Right lung (tissue), 5 donors: ENCODE measurements around the gene FBLIM1. TPM values are rescaled to one million over a fixed set of nuclear protein-coding genes. Genes with fewer than 3 reads are reported as not detected.

Experiments used
- DNase-seq, 2 donors: peaks; one replicate each; pipeline ENCODE4 v3.0.0-alpha.2; 2013
- polyA plus RNA-seq, 5 donors: library from polyadenylated mRNA; unstranded; fragments of 120-200 nt; gene quantifications; one replicate each; pipeline versions ENCODE4 v1.2.1 to v1.2.3, GENCODE V29; 2013; ENCODE audit warnings: inconsistent platforms in 1 of 5, low replicate concordance in 1 of 5; ENCODE audit not compliant: insufficient read length in 5 of 5, insufficient read depth in 1 of 5

FBLIM1 gene
- polyA plus RNA-seq, 5 donors, result 49.8 to 97.0 (median 72.9) TPM

DNA sequence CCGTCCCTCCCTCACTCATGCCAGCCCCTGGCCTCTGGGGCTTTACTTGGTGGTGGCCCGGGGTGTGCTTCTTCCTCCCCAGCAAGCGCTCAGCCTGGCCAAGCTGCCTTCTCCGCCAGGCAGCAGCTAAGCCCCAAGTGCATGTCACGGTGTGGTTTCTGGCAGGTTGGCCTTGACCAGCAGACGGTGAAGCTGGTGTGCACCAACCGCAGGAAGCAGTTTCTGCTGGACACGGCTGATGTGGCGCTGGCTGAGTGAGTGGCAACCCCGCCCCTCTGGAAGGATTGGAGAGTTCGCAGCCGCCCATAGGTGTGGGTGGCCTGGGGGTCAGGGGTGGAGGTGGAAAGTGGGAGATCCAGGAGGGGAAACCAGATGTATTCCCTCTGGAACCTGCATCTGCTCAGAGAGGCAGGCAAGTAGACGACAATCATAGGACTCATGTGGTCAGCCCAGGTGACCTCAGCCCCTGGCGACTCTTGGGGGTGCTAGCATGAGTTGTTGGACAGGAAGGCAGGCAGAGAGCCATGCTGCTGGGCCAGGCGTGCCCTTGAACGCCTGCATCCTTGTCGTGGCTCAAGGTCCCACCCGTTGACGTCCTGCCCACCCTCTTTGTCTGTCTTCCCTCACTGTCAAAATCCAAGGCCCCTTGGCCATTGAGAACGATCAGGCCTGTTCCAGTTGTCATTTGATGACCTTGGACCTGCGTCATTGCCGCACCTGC is 29.5 kb upstream of the FBLIM1 start:
- no peak for DNase-seq

DNA sequence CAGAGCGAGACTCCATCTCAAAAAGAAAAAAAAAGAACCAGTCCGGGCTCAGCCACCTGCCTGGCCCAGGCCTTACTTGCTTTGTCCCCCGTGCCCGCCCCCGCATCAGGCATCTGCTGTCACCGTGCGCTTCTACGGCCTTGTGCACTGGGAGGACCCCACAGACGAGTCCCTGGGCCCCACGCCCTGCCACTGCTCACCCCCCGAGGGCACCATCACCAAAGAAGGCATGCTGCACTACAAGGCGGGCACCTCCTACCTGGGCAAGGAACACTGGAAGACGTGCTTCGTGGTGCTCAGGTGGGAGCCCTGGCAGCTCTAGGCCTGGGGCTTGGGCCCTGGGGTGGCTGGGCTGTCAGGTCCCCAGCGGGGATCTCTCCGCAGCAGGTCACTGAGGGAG is 28.2 kb upstream of the FBLIM1 start:
- no peak for DNase-seq

DNA sequence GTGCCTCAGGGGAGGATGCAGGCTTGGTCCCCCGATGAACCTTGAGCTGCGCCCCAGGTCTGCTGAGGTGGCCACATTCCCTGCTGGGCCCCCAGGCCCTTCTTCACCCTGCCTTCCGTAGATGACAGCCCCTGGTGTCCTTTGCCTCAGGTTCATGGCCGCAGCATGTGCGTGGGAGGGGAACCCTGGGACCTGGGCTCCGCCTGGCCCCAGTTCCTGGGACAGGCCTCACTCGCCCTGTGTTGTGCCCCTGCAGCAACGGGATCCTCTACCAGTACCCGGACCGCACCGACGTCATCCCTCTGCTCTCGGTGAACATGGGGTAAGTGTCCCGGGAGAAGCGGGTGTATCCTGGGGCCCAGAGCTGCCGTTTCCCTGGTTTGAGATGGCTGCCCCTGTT is 27.7 kb upstream of the FBLIM1 start:
- DNase-seq, result no peak

DNA sequence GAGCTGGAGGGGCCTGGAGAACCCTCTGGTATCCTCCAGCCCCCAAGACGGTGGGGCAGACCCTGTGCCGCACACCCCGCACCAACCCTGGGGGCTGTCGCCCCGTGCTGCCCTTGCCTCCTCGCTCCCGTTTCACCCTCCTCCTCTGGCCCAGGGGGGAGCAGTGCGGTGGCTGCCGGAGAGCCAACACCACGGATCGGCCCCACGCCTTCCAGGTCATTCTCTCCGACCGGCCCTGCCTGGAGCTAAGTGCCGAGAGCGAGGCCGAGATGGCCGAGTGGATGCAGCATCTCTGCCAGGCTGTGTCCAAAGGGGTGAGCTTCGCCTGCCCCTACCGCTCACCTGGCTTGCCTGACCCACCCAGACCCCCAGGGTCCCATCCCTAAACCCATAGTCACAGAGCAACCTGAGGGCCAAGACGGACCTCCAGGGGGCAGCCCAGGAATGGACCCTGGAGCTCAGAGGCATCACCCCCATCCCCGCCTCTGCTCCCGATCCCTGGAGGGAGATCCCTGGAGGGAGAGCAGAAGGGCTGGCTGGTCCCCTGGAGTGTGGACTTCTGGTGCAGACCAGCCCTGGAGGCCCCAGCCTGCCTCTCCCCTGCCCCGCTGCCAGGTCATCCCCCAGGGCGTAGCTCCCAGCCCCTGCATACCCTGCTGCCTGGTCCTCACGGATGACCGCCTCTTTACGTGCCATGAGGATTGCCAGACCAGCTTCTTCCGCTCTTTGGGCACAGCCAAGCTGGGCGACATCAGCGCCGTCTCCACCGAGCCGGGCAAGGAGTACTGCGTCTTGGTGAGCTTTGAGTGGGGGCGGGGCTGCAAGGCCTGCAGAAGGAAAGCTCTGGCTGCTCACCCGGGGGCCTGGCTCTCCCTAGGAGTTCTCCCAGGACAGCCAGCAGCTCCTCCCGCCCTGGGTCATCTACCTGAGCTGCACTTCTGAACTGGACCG is 26.6 kb upstream of the FBLIM1 start:
- DNase-seq, result no peak

DNA sequence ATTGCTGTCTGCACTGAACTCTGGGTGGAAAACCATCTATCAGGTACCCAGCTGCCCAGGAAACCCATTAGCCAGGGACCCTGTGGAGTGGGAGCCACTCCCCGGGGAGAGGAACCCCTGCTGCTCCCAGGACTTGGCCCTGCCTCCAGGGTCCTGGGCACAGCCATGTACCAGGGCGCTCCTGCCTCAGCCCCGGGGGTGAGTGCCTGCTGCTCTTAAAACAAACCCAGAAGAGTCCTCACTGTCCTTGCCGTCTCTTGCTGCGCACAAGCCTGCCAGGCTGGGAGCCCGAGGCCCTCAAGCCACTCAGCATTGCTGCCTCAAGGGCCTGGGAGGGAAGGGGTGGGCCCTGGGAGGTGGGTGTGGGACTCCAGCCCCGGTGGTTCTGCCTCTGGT is 25.9 kb upstream of the FBLIM1 start:
- DNase-seq, result no peak

DNA sequence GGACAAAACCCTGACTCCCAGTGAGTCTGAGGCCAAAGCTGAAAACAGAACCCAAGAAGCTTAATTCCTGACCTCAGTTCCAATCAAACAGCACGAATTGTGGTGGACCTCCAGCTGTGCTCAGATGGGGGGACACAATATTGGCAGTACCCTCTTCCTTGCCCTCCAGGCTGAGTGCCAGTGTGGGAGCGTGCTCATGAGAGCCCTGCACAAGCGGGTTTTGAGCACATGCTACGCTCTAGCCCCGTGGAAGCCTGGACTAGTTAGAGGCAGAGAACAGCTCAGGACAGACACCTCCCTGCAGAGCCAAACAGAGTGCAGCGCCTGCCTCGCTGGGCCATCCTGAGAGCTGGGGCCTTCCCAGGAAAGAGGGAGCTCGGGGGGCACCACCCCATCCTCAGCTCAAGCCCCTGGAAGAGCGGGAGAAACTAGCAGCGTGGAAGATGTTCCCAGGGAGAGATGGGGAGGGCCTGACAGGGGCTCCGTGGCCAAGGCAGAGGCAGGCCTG is 25.3 kb upstream of the FBLIM1 start:
- no peak for DNase-seq

DNA sequence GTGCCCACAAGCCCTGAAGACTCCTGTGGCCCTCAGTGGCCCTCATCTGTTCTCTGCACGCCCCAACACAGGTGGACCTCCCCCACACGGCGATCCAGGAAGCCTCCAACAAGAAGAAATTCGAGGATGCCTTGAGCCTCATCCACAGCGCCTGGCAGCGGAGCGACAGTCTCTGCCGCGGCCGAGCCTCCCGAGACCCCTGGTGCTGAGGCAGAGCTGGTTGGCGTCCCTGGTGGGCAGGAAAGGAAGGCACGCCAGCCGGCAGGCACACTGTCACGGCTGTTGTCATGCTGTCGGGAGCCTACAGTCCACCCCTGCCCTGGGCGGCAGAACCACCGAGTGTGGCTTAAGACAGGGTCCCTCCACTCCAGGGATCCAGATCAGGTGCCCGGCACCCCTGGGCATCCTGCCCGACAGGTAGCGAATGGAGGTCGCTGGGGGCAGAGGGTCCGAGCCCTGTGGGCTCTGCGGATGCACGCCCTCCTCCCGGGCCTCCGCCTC is 24.8 kb upstream of the FBLIM1 start:
- DNase-seq, result no peak

DNA sequence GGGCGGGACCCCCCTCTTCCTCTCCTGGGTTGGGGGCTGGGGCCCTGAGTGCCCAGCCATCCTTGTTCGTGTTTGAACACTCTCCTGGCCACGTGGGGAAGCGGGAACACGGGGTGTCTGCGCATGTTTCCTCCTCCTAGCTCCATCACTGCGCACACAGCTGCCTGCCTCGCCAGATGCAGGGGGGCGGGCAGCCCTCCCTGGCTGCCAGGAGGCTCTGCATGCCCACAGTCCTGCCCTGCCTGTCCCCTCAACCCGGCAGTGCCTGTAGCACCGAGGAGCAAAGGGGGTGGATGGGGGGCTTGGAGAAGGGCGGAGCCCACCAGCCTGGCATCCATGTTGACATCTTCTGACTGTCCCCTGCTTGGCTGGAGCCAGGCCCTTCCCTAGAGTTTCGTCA is 24.3 kb upstream of the FBLIM1 start:
- no peak for DNase-seq

DNA sequence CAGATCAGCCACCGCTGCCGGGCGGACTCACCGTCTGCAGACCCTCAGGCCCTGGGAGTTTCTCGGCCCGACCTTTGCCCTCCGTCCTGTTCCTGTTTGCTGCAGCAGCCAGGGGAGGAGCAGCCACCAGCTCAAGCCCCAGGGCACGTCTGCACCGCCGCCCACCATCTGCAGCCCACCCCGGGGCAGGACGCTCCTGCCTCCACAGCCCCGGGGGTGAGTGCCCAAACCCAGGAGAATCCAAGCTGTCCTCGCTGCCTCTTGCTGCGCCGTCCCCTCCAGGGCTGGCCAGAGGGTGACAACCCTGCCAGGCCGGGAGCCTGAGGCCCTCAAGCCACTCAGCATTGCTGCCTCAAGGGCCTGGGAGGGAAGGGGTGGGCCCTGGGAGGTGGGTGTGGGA is 23.7 kb upstream of the FBLIM1 start:
- no peak for DNase-seq

DNA sequence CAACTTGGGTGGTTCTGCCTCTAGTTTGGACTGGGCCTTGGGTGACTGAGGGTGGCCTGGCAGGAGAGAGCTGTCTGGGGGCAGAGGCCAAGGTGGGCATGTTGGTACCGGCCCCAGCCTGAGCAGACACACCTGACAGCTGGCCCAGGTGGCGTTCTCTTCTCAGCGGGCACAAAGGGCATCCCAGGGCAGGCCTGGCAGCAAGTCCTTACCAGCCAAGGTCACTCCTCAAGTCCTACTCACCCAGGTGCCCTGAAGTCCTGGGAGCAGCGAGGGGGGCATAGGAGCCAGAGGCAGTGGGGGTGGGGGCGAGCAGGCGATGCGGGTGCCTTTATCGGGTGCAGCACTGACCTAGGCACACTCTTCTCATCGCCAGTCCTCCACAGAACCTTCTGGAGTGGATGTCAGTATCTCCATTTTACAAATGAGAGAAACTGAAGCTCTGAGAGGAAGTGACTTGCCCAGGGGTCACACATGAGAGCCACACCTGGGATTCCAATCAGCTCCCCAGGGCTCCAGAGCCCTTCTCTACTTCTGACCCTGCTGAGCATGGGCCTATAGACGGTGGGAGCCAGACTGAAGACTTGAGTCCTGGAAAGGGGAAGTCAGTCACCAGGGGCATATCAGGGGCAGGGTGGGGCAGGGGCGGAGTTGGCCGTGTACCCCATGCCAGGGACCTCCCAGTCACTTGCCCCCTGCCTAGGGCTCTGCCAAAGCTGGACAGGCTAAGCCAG is 23.1 kb upstream of the FBLIM1 start:
- no peak for DNase-seq

DNA sequence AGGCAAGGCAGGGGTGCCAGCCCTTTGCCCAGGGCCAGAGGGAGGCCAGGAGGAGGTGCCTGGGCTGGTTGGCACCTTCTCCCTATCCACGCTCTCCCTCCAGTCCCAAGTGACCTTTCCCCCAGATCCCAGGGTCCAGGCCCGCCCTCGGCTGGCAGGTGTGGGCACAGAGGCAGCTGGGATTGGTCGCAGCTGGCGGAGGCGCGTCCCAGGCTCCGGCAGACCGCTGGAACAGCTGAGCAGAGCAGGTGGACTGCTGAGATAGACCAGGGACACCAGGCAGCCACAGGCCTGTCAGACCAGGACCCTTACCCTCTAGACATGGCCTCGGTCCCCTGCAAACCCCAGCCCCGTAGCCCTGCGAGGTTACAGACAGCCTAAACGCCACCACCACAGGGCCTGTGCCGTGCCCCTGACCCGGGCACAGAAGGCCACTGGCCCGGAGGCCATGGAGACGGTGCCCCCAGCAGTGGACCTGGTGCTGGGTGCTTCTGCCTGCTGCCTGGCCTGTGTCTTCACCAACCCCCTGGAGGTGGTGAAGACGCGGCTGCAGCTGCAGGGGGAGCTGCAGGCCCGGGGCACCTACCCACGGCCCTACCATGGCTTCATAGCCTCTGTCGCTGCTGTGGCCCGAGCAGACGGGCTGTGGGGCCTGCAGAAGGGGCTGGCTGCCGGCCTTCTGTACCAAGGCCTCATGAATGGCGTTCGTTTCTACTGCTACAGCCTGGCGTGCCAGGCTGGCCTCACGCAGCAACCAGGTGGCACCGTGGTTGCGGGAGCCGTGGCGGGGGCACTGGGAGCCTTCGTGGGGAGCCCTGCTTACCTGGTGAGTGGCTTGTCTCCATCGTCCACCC is 22.3 kb upstream of the FBLIM1 start, which contains the start of gene SLC25A34:
SLC25A34 (plus strand) TSS at position 221 of the 854 bp plus-strand sequence; CDS start at position 449, 228 bp downstream.
- no peak for DNase-seq

DNA sequence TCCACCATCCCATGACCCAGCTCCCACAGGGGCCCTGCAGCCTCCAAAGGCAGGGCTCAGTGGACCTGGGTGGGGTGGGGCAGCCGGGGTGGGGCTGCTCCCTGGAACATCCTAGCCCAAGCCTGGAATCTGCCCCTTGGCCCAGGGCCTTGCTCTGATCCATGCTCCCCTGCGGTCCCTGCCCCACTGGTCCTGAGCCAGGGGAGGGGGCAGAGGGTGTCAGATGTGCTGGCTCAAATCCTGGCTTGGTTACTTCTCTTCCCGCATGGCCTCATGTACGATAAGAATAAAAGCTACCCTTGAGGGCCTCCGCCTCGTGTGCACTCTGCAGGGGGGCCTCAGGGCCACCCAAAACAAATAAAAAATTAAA is 21.7 kb upstream of the FBLIM1 start:
- DNase-seq, result no peak

DNA sequence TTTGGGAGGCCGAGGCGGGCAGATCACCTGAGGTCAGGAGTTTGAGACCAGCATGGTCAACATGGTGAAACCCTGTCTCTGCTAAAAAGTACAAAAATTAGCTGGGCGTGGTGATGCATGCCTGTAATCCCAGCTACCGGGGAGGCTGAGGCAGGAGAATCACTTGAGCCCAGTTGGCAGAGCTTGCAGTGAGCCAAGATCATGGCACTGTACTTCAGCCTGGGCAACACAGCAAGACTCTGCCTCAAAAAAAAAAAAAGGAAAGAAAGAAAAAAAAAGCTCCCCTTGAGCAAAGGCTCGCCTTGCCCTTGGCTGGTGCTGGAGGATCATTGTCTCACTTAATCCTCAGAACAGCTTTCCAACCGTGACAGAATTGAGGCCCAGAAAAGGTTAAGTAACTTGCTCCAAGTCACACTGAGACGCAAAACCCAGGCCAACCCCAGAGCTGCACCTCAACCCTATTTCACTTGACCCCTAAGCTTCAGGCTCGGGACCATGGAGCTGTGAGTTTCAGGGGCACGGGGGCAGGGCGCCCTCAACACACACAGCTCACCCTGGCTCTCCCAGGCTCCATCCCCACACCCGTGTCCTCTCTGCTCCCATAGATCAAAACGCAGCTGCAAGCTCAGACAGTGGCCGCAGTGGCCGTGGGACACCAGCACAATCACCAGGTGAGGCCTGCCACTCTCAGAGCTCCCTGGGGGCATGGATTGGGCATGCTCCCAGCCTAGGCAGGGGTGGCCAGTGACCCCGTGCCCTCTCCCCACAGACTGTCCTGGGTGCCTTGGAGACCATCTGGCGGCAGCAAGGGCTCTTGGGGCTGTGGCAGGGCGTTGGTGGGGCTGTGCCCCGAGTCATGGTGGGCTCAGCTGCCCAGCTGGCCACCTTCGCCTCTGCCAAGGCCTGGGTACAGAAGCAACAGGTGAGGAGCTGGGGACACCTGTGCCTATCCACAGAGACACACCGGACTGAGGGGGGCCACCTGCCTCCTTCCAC is 21.0 kb upstream of the FBLIM1 start:
- no peak for DNase-seq

DNA sequence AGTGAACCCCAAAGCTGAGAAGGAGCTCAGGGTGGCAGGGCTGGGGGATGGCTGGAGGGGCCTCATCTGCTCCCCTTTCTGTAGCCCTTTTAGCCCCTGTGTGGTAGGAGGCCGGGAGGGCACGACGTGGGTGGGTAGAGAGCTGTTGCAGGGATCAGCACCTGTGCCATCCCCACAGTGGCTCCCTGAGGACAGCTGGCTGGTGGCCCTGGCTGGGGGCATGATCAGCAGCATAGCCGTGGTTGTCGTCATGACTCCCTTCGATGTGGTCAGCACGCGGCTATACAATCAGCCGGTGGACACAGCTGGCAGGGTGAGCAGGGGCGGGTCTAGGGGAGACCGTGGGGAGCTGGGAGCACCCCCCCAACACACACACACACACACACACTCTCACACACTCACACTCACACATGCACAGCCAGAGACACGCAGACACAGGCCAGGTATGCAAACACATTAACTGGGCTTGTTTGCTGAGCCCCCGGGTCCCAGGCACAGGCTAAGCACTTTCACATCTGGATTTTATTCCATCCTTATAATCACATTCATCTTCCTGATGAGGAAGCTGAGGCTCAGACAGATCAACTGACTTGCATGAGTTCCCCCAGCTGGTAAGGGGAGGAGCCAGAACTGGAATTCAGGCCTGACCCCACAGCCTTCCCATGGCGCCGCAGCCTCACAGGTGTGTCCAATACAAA is 20.0 kb upstream of the FBLIM1 start:
- no peak for DNase-seq

DNA sequence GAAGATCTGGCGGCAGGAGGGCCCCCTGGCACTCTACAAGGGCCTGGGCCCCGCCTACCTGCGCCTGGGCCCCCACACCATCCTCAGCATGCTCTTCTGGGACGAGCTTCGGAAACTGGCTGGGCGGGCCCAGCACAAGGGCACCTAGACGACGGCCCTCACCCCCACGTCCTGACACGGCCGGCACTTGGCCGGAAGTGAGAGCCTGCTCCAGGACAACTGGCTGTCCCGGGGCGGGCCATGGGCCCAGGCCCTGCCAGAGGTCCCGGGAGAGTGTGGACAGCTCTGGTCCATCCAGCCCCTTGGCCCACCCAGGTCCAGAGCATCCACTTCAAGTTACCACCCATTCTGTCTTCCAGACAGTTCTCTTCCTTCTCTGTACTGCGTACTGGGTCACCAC is 19.3 kb upstream of the FBLIM1 start:
- DNase-seq, result no peak

DNA sequence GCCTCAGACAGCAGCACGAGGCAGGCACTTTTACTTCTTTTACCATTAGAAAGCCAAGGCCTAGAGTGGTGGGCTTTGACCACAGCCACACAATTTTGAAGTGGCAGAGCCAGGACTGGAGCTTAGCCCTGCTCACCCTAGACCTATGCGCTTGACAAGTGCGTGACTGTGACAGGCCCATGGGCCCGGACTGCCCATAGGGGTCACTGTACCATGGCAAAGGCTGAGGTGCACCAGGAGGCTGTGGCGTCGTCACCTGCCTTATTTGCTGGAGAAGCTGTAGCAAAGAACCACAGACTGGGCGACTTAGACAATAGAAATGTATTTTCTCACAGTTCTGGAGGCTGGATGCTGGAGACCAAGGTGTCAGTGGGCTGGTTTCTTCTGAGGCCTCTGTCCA is 18.9 kb upstream of the FBLIM1 start:
- DNase-seq, result no peak

DNA sequence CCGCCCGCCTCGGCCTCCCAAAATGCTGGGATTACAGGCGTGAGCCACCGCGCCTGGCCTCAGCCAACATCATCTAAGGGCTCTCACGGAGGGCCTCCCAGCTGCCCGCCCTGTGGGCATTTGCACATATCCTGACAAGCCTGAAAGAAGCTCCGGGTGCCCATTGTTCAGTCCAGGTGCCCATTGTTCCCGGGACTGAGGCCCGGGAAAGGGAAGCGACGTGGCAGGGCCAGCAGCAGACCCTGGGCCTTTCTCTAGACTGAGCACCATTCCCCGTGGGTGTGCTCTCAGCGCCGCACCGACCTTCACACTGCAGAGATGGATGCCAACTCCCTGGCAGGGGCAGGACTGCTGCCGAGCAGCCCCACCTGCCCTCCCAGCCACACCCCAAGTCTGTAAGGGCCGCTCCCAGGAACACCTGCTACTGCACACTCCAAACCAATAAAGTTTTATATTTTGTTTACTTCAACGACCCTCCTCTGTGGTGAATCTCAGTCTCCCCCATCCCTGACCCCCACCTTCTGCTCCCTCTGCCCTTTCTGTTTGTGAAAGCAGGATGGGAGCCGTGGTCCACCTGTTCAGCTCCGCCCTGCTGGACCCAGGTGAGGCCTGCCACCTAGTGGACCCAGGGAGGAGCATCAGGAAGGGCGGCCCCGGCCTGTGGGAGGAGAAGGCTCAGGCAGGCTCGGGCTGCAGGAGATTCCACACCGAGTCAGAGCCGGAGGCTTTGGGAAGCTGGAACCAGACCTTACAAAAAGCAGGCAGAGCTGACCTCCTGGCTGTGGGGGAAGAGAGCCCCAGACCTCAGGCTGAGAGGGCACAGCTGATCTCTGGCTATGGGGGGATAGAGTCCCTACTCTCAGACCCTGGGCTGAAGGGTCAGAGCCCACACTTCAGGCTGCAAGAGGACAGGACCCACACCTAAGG is 17.4 kb upstream of the FBLIM1 start:
- peak in 1 of 2 donors; percentile 60 for DNase-seq

DNA sequence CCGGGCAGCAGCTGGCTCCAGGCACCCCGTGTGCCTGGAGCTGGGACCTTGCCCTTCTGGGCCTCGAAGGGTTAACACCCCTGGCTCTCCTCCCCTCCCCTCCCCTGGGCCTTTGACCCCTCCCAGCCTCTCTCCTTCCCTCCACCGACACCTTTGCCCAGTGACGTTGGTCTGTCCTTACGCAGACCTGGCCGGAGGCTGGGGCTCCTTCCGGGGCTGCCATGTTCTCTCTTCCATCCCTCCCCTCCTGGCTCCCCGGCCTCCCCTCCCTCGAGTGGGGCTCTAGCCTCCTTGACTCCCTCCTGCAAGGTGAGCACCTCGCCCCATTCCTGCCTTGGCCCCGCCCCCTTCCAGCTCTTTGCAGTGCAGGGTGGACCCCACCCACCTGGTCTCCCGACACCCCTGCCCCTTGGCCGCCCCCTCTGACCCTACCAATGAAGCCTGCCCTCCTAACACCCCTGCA is 16.2 kb upstream of the FBLIM1 start, which contains the start of gene TMEM82:
TMEM82 (plus strand) TSS at position 161 of the 463 bp plus-strand sequence; CDS start at position 222, 61 bp downstream.
- no peak for DNase-seq
